ENCODE data around the gene ARHGAP44.

GRCh38 chr17:12877953-12878669 is 88.8 kb downstream of the ARHGAP44 start:
- TF ChIP-seq POLR2A (IDR thresholded peaks at IDR 0.05; ENCODE audit: low read depth) (no peak), EP300 (IDR thresholded peaks at IDR 0.05) (no peak), CTCF (IDR thresholded peaks at IDR 0.05) (no peak)

All from esophagus muscularis mucosa (tissue), 4 donors.